GM21526 (cell line): Measurements from ENCODE around the gene SRSF6.
A peak's percentile ranks its signal among the peaks of the same experiment; 100 is the strongest.
"Not testable (repeated sequence)": the region's sequence is repeated elsewhere in the genome, so short reads cannot be mapped to it uniquely, and the experiment has no call there.

Source experiments
- ATAC-seq: cut with Tn5 transposase; IDR thresholded peaks from one replicate; pipeline ENCODE4 v1.9.1; 2021; ENCODE audit warnings: moderate library complexity; ENCODE audit not compliant: unreplicated experiment, low FRiP score

The SRSF6 gene

DNA sequence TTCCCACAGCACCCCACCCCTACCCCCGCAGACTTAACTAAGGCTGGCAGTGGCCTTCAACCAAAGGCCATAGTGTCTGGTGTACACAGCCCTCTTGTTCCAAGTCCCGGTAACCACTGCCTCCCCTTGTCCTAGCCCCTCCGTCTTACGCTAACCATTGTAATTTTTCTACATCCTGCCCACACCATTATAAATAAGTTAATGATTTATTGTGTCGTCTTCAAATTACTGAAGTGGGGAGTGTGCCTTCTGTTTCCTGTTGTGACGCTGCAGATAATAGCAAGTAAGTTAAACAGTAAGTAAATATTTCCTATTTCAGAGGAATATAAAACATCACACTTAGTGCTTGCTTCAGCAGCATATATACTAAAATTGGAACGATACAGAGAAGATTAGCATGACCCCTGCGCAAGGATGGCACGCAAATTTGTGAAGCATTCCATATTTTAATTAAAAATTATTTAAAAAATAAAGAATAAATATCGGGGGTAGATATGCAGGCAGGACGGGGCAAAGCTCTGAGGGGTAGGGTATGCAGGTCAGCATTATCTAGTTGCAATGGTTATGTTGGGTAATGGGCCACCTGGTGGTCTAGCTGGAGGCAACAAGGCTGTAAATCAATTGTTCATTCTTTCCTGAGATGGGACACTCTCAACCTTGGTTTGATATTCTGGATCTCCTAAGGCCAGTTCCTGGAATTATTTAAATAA is 15.1 kb downstream of the SRSF6 start:
- ATAC-seq: no peak

DNA sequence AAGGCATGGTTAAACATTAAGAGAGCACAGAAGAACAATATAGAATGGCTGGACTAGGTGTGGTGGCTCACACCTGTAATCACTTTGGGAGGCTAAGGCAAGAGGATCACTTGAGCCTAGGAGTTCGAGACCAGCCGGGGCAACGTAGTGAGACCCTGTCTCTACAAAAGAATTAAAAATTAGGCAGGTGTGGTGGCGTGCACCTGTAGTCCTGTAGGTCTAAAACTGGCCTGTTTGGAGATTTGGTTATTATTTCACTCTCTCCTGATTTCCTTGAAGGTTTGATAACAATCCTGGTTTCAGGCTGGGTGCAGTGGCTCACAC is 15.6 kb downstream of the SRSF6 start:
- no peak for ATAC-seq

DNA sequence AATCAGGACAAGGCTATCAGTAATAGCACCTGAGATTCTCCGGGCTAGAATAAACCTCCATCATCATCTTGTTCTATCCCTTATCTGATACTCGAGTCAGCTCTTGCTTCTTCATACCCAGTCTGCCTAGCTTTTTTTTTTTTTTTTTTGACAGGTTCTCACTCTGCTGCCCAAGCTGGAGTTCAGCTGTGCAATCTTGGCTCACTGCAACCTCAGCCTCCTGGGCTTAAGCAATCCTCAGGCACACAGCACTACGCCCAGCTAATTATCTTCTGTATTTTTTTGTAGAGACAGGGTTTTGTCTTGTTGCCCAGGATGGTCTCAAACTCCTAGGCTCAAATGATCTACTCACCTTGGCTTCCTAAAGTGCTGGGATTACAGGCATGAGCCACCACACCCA is 19.5 kb downstream of the SRSF6 start:
- ATAC-seq: no peak

DNA sequence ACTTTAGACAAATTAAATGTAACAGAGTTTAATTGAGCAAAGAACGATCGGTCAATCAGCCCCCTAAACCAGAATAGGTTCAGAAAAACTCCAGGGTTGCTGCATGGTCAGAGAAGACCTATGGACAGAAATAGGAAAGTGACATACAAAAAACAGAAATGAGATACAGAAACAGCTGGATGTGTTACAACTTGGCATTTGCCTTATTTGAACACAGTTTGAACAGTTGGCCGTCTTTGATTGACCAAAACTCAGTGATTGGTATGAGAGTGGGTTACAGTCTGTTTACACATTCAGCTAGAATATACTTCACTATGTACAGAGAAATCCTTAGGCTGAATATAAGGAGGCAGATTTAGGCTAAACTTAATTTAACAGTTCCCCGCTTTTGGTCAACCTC is 19.9 kb downstream of the SRSF6 start:
- ATAC-seq: no peak

DNA sequence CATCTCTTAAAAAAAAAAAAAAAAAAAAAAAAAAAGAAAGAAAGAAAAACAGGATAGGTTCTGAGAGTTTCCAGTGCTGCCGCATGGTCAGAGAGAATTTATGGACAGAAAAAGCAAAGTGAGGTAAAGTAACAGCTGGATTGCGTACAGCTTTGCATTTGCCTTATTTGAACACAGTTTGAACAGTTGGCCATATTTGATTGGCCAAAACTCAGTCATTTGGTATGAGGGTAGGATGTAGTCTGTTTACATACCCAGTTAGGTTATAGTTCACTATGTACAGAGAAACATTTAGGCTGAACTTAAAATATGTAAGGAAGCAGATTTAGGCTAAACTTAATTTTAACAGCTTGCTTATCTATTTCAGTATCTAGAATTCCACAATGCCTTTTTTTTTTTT is 32.3 kb downstream of the SRSF6 start:
- ATAC-seq: no peak

DNA sequence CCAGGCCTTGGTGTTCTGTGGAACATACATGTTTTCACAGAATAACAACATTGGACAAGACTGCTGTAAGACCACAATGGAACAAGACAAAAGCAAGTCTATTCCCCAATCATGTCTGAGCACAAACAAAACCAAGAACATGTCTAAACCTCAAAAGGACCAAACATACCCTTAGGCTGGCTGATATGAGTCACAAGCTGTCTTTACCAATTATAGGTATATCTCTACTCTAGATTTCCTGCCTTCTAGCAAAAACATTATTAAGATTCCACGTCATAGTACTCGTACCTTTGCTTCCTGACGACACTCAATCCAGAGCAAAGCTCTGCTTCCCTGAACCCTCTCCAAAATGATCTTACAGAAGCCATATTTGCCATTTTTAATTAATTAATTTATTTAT is 34.4 kb downstream of the SRSF6 start:
- peak; percentile 91 for ATAC-seq

DNA sequence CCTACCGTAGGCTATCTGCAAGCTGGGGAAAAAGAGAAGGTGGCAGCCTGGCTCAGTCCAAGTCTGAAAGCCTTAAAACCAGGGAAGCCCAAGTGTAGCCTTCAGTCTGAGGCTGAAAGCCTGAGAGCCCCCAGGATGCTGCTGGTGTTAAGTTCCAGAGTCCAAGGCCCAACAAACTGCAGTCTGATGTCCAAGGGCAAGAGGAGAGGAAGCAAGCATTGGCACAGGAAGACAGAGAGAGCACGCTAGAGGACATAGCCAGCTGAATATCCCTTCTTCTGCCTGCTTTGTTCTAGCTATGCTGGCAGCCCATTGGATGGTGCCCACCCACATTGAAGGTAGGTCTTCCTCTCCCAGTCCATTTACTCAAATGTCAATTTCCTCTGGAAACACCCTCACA is 37.7 kb downstream of the SRSF6 start:
- ATAC-seq: no peak

DNA sequence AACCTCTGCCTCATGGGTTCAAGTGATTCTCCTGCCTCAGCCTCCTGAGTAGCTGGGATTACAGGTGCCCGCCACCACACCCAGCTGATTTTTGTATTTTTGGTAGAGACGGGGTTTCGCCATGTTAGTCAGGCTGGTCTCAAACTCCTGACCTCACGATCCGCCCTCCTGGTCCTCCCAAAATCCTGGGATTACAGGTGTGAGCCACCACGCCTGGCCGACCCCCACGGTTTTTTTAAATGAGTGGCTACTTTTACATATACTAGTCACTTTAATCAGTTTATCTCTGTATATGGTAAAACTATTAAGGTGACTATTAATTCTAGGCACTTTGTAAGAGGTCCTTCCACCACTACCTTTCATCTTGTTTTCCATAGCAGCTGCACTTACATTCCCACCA is 44.3 kb downstream of the SRSF6 start:
- not testable (repeated sequence) for ATAC-seq

DNA sequence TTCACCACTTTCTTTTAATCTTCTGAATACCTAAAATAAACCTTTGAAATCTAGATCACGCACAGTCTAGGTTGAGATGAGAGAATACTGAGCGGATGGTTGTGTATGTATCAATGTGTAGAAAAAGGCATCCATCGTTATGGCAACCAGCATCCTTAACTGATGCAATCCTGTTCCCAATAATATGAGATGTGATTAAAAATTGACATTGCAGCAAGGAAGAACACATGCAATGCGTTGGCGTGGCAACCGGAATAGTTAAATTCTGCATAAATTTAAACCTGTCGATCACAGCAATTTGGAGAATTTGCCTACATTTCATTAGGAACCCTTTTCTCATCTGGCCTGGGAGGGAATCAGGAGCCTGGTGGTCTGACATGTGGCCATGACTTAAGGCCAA is 48.5 kb downstream of the SRSF6 start:
- ATAC-seq: no peak

DNA sequence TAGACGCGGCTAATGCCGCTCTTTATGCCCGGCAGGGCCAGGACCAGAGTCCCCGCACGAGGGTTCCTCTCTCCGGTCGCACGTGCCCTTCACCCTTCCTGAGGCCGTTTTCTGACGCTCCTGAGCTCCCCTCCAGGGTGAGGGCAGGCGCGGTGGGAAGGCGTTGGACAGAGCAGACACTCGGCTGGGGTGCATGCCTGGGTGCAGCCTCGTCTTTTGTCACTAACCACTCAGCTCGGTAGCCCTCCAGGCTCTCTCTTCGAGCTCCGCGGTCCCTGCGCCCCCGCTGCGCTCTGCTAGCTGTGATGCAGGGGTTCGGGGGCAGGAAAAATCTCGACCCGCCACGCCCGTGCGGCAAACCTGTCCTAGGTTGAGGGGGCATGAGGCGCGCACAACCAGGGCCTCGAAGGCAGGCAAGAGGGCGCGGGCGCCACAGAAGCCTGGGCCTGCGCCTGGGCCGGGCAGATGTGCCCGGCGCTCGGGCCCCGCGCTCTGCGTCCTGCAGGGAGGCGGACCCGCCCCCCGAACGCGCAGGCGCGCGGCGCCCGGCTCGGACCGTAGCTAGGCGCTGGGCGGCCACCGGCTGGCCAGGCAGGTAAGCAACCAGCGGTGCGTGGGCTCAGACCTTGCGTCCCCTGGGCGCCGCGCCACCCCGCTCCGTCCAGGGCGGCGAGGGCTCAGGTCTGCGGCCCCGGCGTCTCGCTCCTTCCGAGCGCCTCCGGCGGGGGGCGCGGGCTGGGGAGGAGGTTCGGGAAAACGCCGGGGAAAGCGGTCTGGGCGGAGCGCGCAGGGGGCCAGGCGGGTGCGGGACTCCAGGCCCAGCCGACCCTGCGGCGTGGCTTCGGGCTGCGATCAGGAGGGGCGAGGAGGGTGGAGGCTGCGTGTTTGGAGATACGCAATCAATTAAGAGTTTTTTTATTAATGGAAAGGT is 49.7 kb downstream of the SRSF6 start, which contains the start of gene L3MBTL1:
L3MBTL1 (plus strand) TSS at position 548 of the 931 bp plus-strand sequence. CDS start 5,807 bp downstream, outside the sequence.
- ATAC-seq: no peak

DNA sequence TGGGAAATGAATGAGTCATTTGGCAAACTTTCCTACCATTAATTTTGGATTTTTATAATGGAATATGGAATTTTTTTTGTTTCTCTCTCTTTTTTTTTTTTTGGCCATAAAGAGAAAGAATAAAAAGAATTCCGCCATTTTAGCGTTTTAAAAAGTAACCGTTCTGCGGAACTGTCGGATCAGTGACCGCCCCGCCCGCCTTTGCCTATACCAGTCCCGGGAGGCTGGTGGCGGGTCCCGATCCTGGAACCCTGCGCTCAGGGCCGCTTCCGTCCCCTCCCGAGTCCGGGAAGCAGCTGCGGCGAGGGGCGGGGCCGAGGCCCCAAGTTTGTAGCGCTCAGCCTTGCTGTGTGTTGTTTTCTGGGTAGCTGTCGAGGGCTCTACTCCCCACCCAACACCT is 50.4 kb downstream of the SRSF6 start:
- no peak for ATAC-seq

DNA sequence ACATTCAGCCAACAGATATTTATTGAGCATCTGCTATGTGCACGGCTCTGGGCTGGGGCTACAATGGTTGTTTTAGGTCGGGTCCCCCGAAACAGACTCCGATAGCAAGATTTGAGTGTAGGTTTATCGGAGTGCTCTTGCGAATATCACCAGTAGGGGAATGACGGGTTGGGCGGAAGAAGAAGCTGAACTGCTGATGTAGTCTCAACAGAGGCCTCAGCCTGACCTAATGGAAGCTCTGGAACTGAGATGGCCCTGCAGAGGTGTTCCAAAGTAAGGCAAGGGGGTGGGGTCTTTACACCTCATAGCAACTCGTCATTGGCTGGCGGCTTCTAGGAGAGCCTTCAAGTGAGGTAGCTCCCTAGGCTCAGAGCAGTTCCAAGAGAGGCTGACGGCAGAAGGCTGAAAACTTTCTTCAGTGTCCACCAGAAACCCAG is 50.9 kb downstream of the SRSF6 start:
- no peak for ATAC-seq

DNA sequence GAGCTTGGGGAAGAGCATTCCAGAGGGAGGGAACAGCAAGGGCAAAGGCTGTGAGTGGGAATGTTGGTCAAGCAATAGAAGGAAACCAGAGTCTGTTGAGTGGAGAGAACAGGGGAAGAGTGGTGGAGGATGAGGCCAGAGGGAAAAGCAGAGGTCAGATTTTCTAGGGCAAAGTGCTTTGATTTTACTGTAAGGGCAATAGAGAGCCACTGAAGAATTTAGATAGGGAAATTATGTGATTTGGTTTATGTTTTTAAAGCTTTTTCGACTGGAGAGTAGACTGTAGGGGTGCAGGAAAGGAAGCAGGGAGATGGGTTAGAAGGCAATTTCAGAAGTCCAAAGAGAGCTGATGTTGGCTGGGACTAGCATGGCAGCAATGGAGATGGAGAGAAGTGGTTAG is 54.2 kb downstream of the SRSF6 start:
- no peak for ATAC-seq

DNA sequence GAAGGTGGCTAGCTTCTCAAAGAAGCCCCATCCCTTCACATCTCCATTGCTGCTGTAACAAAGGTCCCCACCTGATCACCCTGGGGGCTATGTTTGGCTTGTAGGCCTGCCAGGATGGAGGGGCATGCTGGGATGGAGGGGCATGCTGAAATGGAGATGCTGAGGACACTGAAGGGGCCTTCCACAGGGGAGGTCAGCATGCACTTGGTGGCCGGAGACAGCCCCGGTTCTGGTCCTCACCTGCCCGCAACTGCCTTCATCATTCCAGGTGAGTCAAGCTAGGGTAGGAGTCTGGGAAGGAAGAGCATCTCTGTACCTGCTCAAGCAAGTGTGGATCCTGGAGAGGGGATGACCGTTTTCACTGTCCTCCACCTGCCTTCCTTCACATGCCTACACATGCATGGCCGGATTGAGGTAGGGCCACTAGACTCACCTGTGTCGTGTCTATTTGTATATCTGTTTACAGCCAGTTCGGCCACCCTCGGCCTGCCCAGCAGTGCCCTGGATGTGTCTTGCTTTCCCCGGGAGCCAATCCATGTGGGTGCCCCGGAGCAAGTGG is 55.8 kb downstream of the SRSF6 start:
- no peak for ATAC-seq
